ENCODE data around the gene C12orf75.

DNA sequence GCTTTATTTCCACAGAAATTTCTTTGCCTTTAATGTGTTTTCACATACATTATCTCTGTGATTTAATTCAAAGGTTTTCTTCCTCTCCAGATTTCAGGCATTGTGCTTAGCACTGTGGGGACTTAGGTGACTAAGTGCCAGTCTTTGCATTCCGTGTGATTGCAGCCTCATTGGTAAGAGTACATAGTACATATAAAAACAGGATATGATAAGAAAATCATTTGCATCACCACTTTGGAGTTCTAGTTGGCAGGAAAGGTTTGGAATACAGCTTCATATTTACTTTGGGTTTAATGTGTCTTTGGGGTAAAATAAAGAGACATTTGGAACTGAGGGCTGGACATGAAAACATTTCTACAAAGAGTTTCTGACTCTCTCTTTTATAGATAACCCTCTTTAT is 37.8 kb upstream of the C12orf75 start:
- TF ChIP-seq, protein P1, sequence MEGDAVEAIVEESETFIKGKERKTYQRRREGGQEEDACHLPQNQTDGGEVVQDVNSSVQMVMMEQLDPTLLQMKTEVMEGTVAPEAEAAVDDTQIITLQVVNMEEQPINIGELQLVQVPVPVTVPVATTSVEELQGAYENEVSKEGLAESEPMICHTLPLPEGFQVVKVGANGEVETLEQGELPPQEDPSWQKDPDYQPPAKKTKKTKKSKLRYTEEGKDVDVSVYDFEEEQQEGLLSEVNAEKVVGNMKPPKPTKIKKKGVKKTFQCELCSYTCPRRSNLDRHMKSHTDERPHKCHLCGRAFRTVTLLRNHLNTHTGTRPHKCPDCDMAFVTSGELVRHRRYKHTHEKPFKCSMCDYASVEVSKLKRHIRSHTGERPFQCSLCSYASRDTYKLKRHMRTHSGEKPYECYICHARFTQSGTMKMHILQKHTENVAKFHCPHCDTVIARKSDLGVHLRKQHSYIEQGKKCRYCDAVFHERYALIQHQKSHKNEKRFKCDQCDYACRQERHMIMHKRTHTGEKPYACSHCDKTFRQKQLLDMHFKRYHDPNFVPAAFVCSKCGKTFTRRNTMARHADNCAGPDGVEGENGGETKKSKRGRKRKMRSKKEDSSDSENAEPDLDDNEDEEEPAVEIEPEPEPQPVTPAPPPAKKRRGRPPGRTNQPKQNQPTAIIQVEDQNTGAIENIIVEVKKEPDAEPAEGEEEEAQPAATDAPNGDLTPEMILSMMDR (IDR thresholded peaks at IDR 0.05) = no peak
- TF ChIP-seq POLR2AphosphoS5 (IDR thresholded peaks at IDR 0.05; ENCODE audit: insufficient read depth in 1 of 2, low read depth in 1 of 2) = no peak
